Endothelial cell of umbilical vein (primary cell): Measurements from ENCODE around the gene TNN. TPM values are rescaled to one million over a fixed set of nuclear protein-coding genes. Genes with fewer than 3 reads are reported as not detected.

ENCODE experiments used
- BruUV-seq: library from RNA; stranded (reverse); fragments of 400-500 nt; replicated peaks from 2 replicates; lab custom pipeline; 2021; lab: Mats Ljungman, UMichigan
- CTCF ChIA-PET: fragments of 300-600, 350-600 bp; sonication (Branson Sonifier 250); formaldehyde crosslinking; loops from one replicate; lab custom pipeline; 2021; ENCODE audit warnings: antibody characterized with exemption, inconsistent platforms; lab: Charles Lee
- POLR2A ChIA-PET: fragments of 300-600, 350-600 bp; sonication (Branson Sonifier 250); formaldehyde crosslinking; loops from one replicate; lab custom pipeline; 2021; ENCODE audit warnings: antibody characterized with exemption, inconsistent platforms; lab: Charles Lee
- DNase-seq: peaks from one replicate; pipeline ENCODE4 v3.0.0-alpha.2; 2011; ENCODE audit warnings: low read depth, low spot score
- FAIRE-seq: peaks from 2 replicates; lab custom pipeline; 2011; peaks lifted over from hg19 to GRCh38; lab: Jason Lieb, UNC
- H2AFZ ChIP-seq: 2 replicates; pipeline ENCODE4 v1.6.0; 2012; ENCODE audit warnings: low read depth, low read length, control low read depth, inconsistent platforms
- H3K27ac ChIP-seq: 2 replicates; pipeline ENCODE4 v1.5.1; 2011; ENCODE audit warnings: low read depth, mild to moderate bottlenecking, control low read depth, low read length, moderate library complexity; ENCODE audit not compliant: insufficient read depth
- H3K27me3 ChIP-seq, 2 experiments: 2 replicates each; pipeline versions ENCODE4 v1.6.0 to v1.6.1; 2011; ENCODE audit warnings: low read length in 2 of 2, mixed read lengths in 1 of 2; ENCODE audit not compliant: control insufficient read depth in 2 of 2, insufficient read depth in 2 of 2
- H3K36me3 ChIP-seq, 2 experiments: 2 replicates in 1 of 2; 3 replicates in 1 of 2; pipeline ENCODE4 v1.5.1; 2011; ENCODE audit warnings: low read length in 2 of 2, mild to moderate bottlenecking in 1 of 2, moderate library complexity in 1 of 2; ENCODE audit not compliant: control insufficient read depth in 2 of 2, insufficient read depth in 2 of 2; ENCODE audit errors: extremely low read depth in 1 of 2
- H3K4me1 ChIP-seq: 3 replicates; pipeline ENCODE4 v1.5.1; 2011; ENCODE audit warnings: mild to moderate bottlenecking, low read length; ENCODE audit not compliant: control insufficient read depth, insufficient read depth; ENCODE audit errors: extremely low read depth
- H3K4me2 ChIP-seq: 2 replicates; pipeline ENCODE4 v1.6.1; 2011; ENCODE audit warnings: low read length, control low read depth, mixed read lengths; ENCODE audit not compliant: insufficient read depth
- H3K4me3 ChIP-seq, 3 experiments: fragments of 200-600 bp in 1 of 3; sonication (generic), shearing (Covaris generic) in 1 of 3; replicated peaks in 1 of 3; 2 replicates each; pipeline ENCODE4 v1.5.1; 2011 to 2016; ENCODE audit warnings: control low read depth in 3 of 3, low read length in 3 of 3, mild to moderate bottlenecking in 2 of 3, inconsistent platforms in 1 of 3, low read depth in 1 of 3, moderate library complexity in 1 of 3; ENCODE audit not compliant: insufficient read depth in 1 of 3
- H3K79me2 ChIP-seq: 2 replicates; pipeline ENCODE4 v1.6.0; 2012; ENCODE audit warnings: low read length, inconsistent platforms; ENCODE audit not compliant: control insufficient read depth, insufficient read depth
- H3K9ac ChIP-seq: replicated peaks from 2 replicates; pipeline ENCODE3; 2011; ENCODE audit warnings: low read length, control low read depth; ENCODE audit not compliant: insufficient read depth; ENCODE audit errors: extremely low read depth
- H3K9me1 ChIP-seq: replicated peaks from 3 replicates; pipeline ENCODE4 v1.6.0; 2011; ENCODE audit warnings: mild to moderate bottlenecking, low read length; ENCODE audit not compliant: control insufficient read depth, insufficient read depth; ENCODE audit errors: extremely low read depth
- H3K9me3 ChIP-seq: replicated peaks from 2 replicates; pipeline ENCODE4 v1.5.1; 2012; ENCODE audit warnings: low read length, inconsistent platforms; ENCODE audit not compliant: control insufficient read depth, insufficient read depth
- H4K20me1 ChIP-seq: replicated peaks from 2 replicates; pipeline ENCODE3; 2011; ENCODE audit warnings: mild to moderate bottlenecking, low read length; ENCODE audit not compliant: control insufficient read depth, insufficient read depth; ENCODE audit errors: extremely low read depth
- CTCF ChIP-seq, 2 donors: IDR thresholded peaks; 1 replicate in 1 of 2; 2 replicates in 1 of 2; pipeline ENCODE4 v1.5.1; 2011; ENCODE audit warnings: low read length in 2 of 2, mild to moderate bottlenecking in 2 of 2, moderate library complexity in 2 of 2, control low read depth in 1 of 2, inconsistent platforms in 1 of 2, low read depth in 1 of 2; ENCODE audit not compliant: insufficient read depth in 1 of 2; ENCODE audit errors: extremely low read depth in 1 of 2
- EZH2 ChIP-seq: IDR thresholded peaks from 2 replicates; pipeline ENCODE4 v1.6.1; 2012; ENCODE audit warnings: borderline replicate concordance, low read depth, mild to moderate bottlenecking, moderate library complexity, low read length, inconsistent platforms; ENCODE audit not compliant: severe bottlenecking
- FOS ChIP-seq: IDR thresholded peaks from 2 replicates; pipeline ENCODE4 v1.6.1; 2011; ENCODE audit warnings: mild to moderate bottlenecking, low read length, moderate library complexity, borderline replicate concordance; ENCODE audit not compliant: insufficient read depth
- GATA2 ChIP-seq: IDR thresholded peaks from 2 replicates; pipeline ENCODE4 v1.7.0; 2011; ENCODE audit warnings: low read depth, mild to moderate bottlenecking, moderate library complexity, mixed read lengths, low read length; ENCODE audit not compliant: insufficient read length, insufficient read depth
- JUN ChIP-seq: IDR thresholded peaks from 2 replicates; pipeline ENCODE4 v1.6.1; 2011; ENCODE audit warnings: borderline replicate concordance, low read depth; ENCODE audit not compliant: insufficient read length, insufficient read depth
- MYC ChIP-seq: IDR thresholded peaks from one replicate; pipeline ENCODE4 v1.6.1; 2011; ENCODE audit warnings: mild to moderate bottlenecking, low read depth, low read length
- POLR2A ChIP-seq: IDR thresholded peaks from 2 replicates; pipeline ENCODE4 v1.6.1; 2012; ENCODE audit warnings: low read depth, mild to moderate bottlenecking, control low read depth, low read length
- POLR2AphosphoS5 ChIP-seq: IDR thresholded peaks from 2 replicates; pipeline ENCODE4 v1.6.1; 2012; ENCODE audit warnings: low read depth, mild to moderate bottlenecking, control low read depth, low read length, moderate library complexity; ENCODE audit not compliant: insufficient read depth
- dilution Hi-C: fragments of 300-500 bp; cut with MboI; formaldehyde crosslinking; loops from one replicate; pipeline ENCODE4 v1.15.0; 2019; ENCODE audit warnings: low sequenced_read_pairs; ENCODE audit not compliant: extremely low pct_ligation_motif_present
- intact Hi-C: fragments of 100-400 bp; cut with micrococcal nuclease; formaldehyde crosslinking; loops from one replicate; pipeline ENCODE4 v1.10.0; 2022
- polyA plus RNA-seq, 4 experiments: library from polyadenylated mRNA; depleted of rRNA in 3 of 4; stranded (reverse) in 3 of 4; unstranded in 1 of 4; fragments of >200 nt; gene quantifications; 2 replicates each; pipeline versions ENCODE4 v1.2.1 to v1.2.3, GENCODE V29; 2011 to 2012; ENCODE audit warnings: missing spikeins in 1 of 4
- total RNA-seq: library from RNA; stranded (reverse); gene quantifications from 2 replicates; pipeline ENCODE4 v1.2.3, GENCODE V29; 2021
- TF ChIP-seq, protein P1 (sequence below): IDR thresholded peaks from 2 replicates; pipeline ENCODE4 v1.6.1; 2011; ENCODE audit not compliant: insufficient read depth, insufficient read length

The TNN gene
- total and polyA plus RNA-seq, 2 donors (not counting 3 experiments of a cell fraction or from before 2014, with no cell fraction given): not detected

GRCh38 chr1:175120511-175120910, 52.9 kb downstream of the TNN start:
- Histone ChIP-seq H3K36me3 (no peaks in the 10 kb centered on the region), H3K9me1 (no peaks in the 10 kb centered on the region), H3K4me2 (no peak overlapping the region), H3K4me1 (no peaks in the 10 kb centered on the region), H2AFZ (no peak overlapping the region), H3K27ac (no peak overlapping the region), H4K20me1 (no peaks in the 10 kb centered on the region), H3K9ac (no peak overlapping the region), H3K4me3 (no peak overlapping the region), H3K9me3 (no peaks in the 10 kb centered on the region), H3K27me3 (no peaks in the 10 kb centered on the region), H3K79me2 (no peaks in the 10 kb centered on the region)
- intact Hi-C loops (no loop called here), dilution Hi-C loops (no loop called here)
- ChIA-PET CTCF (interaction anchor here (1.3 to 2.8 kb wide), 3 partner anchors 26 to 91 kb away, joined by 4 to 11 read pairs (median 5); no protein-coding TSS in a partner anchor), POLR2A (no interaction called here)
- no peak for DNase-seq
- FAIRE-seq: no peak
- no peak for TF ChIP-seq JUN
- no TSS peak for BruUV-seq

- POLR2A ChIA-PET: no interaction called here
Measured at GRCh38 chr1:175124861-175125260, 57.2 kb downstream of the TNN start.

More at GRCh38 chr1:175124861-175125260, 57.2 kb downstream of the TNN start:
- Histone ChIP-seq H3K9me3 (no peaks in the 10 kb centered on the region), H3K79me2 (no peaks in the 10 kb centered on the region), H3K4me3 (no peak overlapping the region), H4K20me1 (no peaks in the 10 kb centered on the region), H3K4me1 (no peaks in the 10 kb centered on the region), H3K9ac (no peak overlapping the region), H3K4me2 (no peak overlapping the region), H2AFZ (no peak overlapping the region), H3K27me3 (peaks cover 0 to 2% of the 10 kb centered on the region in 2 experiments), H3K36me3 (no peaks in the 10 kb centered on the region), H3K27ac (no peak overlapping the region), H3K9me1 (no peaks in the 10 kb centered on the region)
- dilution Hi-C loops (no loop called here), intact Hi-C loops (loop anchor here (1.0 kb wide), 2 partner anchors 96 to 355 kb away; no protein-coding TSS in a partner anchor)
- CTCF ChIA-PET: interaction anchor here (0.5 to 4.3 kb wide), 57 partner anchors 9 to 979 kb away, joined by 3 to 265 read pairs (median 4); partner anchors contain the start of genes CACYBP, MRPS14 and TNN
- FAIRE-seq (no peak), DNase-seq (no peak)
- BruUV-seq: no TSS peak
- TF ChIP-seq, protein P1, sequence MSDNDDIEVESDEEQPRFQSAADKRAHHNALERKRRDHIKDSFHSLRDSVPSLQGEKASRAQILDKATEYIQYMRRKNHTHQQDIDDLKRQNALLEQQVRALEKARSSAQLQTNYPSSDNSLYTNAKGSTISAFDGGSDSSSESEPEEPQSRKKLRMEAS: no peak
- no peak for TF ChIP-seq CTCF (IDR thresholded peaks at IDR 0.05; ENCODE audit: extremely low read depth in 1 of 2, insufficient read depth in 1 of 2, low read depth in 1 of 2, low read length in 2 of 2)
- no peak for TF ChIP-seq JUN
- TF ChIP-seq POLR2A: no peak
- no peak for TF ChIP-seq MYC
- no peak for TF ChIP-seq GATA2
- TF ChIP-seq POLR2AphosphoS5: no peak
- no peak for TF ChIP-seq FOS
- TF ChIP-seq EZH2: no peak
